Measurements from ENCODE around the gene GATAD2B.
"Not testable (repeated sequence)": the region's sequence is repeated elsewhere in the genome, so short reads cannot be mapped to it uniquely, and the experiment has no call there.

The GATAD2B gene

DNA sequence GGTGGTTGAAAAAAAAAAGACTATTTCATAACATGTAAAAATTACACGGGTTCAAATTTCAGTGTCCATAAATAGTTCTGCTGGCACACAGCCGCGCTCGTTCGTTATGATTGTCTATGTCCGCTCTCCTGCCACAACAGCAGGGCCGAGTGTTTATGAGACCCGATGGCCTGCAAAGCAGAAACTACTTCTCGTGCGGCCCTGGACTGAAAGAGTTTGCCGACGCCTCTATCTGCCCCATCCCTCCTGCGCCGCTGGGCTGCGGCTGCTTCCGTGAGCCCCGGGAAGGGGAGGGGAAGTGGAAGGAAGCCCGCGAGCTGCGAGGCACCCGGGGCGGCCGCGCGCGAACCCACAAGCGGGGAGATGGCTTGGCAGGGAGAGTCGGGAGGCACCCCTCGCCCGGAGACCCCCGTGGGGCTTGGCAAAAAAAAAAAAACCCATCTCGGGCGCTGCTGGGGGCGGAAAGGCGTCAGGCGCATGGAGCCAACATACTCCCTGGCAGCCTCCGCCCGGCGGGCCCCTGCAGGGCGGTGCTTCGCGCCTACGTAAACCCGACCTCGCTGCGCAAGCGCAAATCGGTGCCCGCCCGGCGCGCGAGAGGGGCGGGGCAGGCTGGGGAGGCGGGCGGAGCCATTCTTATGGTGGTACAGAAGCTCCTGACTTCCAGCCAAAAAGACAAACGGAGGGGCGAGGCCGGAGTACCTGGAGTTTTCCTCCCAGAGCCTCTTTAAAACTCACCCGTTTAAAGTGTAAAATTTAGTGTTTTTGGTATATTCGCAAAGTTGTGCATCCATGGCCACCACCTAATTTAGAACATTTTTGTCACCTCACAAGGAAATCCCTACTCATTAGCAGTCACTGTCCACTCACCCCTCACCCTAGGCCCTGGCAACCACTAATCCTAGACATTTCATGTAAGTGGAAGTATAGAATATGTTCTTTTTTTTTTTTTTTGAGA, 139.3 kb downstream of the GATAD2B start:
- H3K27me3 ChIP-seq (ENCODE audit: control insufficient read depth, insufficient read depth, low read length), result no peaks in the 10 kb centered on the region
- H3K4me1 ChIP-seq (ENCODE audit: control insufficient read depth, insufficient read depth, low read length), result peaks cover 20% of the 10 kb centered on the region
- peak overlapping the region; percentile 95 for H3K9ac ChIP-seq (ENCODE audit: low read length)
- no peaks in the 10 kb centered on the region for H3K36me3 ChIP-seq (ENCODE audit: control insufficient read depth, insufficient read depth, low read length)
- H3K9me3 ChIP-seq (ENCODE audit: control insufficient read depth, low read length), result no peaks in the 10 kb centered on the region
- peak overlapping the region; percentile 92 for H3K4me3 ChIP-seq (ENCODE audit: low read length)

DNA sequence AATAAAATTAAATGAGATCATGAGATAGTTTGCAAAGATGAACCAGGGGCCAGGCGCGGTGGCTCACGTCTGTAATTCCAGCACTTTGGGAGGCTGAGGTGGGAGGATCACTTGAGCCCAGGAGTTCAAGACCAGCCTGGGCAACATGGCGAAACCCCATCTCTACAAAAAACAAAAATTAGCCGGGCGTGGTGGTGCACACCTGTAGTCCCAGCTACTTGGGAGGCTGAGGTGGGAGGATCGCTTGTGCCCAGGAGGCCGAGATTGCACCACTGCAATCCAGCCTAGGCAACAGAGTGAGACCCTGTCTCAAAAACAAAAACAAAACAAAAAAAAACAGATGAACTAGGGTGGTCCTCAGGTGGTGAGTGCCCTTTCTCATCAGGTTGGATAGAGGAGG, 140.1 kb downstream of the GATAD2B start:
- H3K9ac ChIP-seq (ENCODE audit: low read length), result peak overlapping the region; percentile 95
- peak overlapping the region; percentile 92 for H3K4me3 ChIP-seq (ENCODE audit: low read length)

DNA sequence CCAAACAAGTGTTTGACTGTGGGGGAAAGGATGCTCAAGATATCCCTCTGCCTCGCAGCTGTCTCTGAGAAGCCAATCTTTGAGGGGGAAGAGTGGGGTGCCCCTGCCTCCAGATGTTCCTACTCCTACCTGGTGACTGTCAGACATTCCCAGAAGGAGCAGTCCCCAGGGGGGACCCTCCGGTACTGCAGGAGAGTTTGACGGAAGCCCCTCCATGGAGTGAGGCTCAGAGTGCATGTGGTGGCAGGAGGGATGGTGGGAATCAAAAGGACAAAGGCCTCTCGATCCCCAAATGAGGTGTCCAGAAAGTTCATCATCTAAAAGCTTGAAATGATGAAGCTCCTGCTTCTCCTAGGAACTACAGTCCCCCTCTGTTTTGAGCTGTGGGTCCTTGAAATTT, 142.2 kb downstream of the GATAD2B start:
- Histone ChIP-seq H3K4me3 (ENCODE audit: low read length) (no peak overlapping the region), H3K9ac (ENCODE audit: low read length) (no peak overlapping the region), H3K9me3 (ENCODE audit: control insufficient read depth, low read length) (no peaks in the 10 kb centered on the region), H3K4me1 (ENCODE audit: control insufficient read depth, insufficient read depth, low read length) (peaks cover 42% of the 10 kb centered on the region), H3K27me3 (ENCODE audit: control insufficient read depth, insufficient read depth, low read length) (no peaks in the 10 kb centered on the region), H3K36me3 (ENCODE audit: control insufficient read depth, insufficient read depth, low read length) (no peaks in the 10 kb centered on the region)

More for the DNA sequence above, 140.1 kb downstream of the GATAD2B start:
- H3K4me1 ChIP-seq (ENCODE audit: control insufficient read depth, insufficient read depth, low read length), result peaks cover 25% of the 10 kb centered on the region
- not testable (repeated sequence) for H3K9me3 ChIP-seq (ENCODE audit: control insufficient read depth, low read length); H3K36me3 ChIP-seq (ENCODE audit: control insufficient read depth, insufficient read depth, low read length); H3K27me3 ChIP-seq (ENCODE audit: control insufficient read depth, insufficient read depth, low read length)

DNA sequence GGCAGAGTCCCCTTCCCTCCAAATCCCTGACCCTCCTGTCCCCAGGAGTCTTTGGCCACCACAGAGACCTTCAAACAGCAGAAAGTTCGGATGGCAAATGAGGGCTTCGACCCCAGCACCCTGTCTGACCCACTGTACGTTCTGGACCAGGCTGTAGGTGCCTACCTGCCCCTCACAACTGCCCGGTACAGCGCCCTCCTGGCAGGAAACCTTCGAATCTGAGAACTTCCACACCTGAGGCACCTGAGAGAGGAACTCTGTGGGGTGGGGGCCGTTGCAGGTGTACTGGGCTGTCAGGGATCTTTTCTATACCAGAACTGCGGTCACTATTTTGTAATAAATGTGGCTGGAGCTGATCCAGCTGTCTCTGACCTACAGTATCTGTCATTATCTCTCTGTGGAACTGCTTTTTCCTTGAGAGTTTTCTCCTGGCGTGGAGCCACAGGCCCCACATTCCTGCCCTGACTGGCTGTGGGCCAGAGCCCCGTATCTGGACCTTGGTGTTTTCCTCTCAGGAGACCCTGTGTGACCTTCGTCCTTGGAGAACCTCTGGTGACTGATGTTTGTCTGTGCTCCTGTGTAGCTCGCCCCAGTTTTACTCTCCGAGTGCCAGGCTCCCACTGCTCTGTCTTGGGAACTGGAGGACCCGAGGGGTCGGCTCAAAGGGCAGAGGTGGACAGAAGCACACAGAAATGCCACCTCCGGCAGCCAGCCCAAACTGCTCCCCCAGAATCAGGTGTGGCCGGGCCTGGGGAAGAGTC, 142.8 kb downstream of the GATAD2B start:
- no peaks in the 10 kb centered on the region for H3K36me3 ChIP-seq (ENCODE audit: control insufficient read depth, insufficient read depth, low read length)
- no peak overlapping the region for H3K4me3 ChIP-seq (ENCODE audit: low read length)
- H3K9me3 ChIP-seq (ENCODE audit: control insufficient read depth, low read length), result no peaks in the 10 kb centered on the region
- H3K9ac ChIP-seq (ENCODE audit: low read length), result no peak overlapping the region
- H3K27me3 ChIP-seq (ENCODE audit: control insufficient read depth, insufficient read depth, low read length), result no peaks in the 10 kb centered on the region
- H3K4me1 ChIP-seq (ENCODE audit: control insufficient read depth, insufficient read depth, low read length), result peaks cover 42% of the 10 kb centered on the region

DNA sequence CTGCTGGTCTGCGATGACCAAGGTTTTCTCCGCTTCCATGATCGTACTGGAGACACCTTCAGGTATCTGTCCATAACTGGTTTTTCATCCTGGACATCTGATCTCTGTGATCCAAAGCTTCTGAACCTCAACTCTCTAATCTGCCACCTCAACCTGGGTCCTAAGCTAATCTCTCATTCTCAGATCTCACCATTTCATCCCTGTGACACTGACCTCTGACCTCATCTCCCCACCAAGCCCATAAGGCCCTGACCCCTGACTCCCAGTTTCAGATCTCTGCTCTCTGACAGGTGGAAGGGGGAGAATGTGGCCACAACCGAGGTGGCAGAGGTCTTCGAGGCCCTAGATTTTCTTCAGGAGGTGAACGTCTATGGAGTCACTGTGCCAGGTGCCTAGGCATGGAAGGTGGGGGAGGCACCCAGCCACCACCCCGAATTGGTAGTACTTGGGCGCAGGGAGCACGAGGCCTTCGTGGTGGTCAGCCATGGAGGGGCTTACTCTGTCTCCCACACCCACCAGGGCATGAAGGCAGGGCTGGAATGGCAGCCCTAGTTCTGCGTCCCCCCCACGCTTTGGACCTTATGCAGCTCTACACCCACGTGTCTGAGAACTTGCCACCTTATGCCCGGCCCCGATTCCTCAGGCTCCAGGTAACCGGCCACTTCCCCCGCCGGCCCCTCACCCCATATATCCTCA, 143.8 kb downstream of the GATAD2B start:
- H3K9ac ChIP-seq (ENCODE audit: low read length), result no peak overlapping the region
- peaks cover 42% of the 10 kb centered on the region for H3K4me1 ChIP-seq (ENCODE audit: control insufficient read depth, insufficient read depth, low read length)
- H3K36me3 ChIP-seq (ENCODE audit: control insufficient read depth, insufficient read depth, low read length), result no peaks in the 10 kb centered on the region
- H3K27me3 ChIP-seq (ENCODE audit: control insufficient read depth, insufficient read depth, low read length), result no peaks in the 10 kb centered on the region
- no peak overlapping the region for H3K4me3 ChIP-seq (ENCODE audit: low read length)
- no peaks in the 10 kb centered on the region for H3K9me3 ChIP-seq (ENCODE audit: control insufficient read depth, low read length)

DNA sequence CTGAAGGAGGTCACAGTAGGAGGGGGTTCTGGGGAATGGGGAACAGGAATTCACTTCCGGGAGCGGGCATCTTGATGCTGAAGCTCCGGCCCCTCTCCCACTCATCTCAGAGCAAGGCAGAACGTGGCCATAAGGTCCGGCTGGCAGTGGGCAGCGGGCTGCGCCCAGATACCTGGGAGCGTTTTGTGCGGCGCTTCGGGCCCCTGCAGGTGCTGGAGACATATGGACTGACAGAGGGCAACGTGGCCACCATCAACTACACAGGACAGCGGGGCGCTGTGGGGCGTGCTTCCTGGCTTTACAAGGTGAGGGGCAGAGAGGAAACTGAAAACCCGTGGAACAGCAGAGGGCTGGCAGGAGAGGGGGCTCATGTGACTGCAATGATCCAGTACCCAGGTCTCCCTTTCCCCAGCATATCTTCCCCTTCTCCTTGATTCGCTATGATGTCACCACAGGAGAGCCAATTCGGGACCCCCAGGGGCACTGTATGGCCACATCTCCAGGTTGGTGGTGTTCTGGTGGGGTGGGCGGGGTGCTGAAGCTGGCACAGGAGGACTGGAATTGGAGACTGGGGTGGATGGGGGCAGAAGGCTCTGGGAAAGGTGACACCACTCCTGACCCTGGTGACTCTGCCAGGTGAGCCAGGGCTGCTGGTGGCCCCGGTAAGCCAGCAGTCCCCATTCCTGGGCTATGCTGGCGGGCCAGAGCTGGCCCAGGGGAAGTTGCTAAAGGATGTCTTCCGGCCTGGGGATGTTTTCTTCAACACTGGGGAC, 144.5 kb downstream of the GATAD2B start:
- H3K9me3 ChIP-seq (ENCODE audit: control insufficient read depth, low read length), result no peaks in the 10 kb centered on the region
- no peaks in the 10 kb centered on the region for H3K27me3 ChIP-seq (ENCODE audit: control insufficient read depth, insufficient read depth, low read length)
- no peaks in the 10 kb centered on the region for H3K36me3 ChIP-seq (ENCODE audit: control insufficient read depth, insufficient read depth, low read length)
- H3K4me3 ChIP-seq (ENCODE audit: low read length), result no peak overlapping the region
- peak overlapping the region; percentile 11 for H3K9ac ChIP-seq (ENCODE audit: low read length)
- peaks cover 42% of the 10 kb centered on the region for H3K4me1 ChIP-seq (ENCODE audit: control insufficient read depth, insufficient read depth, low read length)

DNA sequence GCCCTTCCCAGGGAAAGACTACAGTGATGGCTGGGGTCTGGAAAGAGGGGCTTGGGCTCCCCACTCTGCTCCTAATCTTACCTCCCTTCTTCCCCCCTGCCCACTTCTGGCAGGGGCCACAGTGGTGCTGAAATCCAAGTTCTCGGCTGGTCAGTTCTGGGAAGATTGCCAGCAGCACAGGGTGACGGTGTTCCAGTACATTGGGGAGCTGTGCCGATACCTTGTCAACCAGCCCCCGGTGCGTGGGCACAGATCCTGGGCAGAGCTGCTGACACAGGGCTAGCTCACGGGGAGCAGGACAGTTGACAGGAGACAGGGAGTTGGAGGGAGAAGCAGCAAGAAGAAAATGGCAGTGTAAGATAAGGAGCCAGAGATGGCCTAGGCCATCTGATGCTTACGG, 145.1 kb downstream of the GATAD2B start:
- H3K36me3 ChIP-seq (ENCODE audit: control insufficient read depth, insufficient read depth, low read length), result no peaks in the 10 kb centered on the region
- H3K4me3 ChIP-seq (ENCODE audit: low read length), result no peak overlapping the region
- H3K4me1 ChIP-seq (ENCODE audit: control insufficient read depth, insufficient read depth, low read length), result peaks cover 37% of the 10 kb centered on the region
- H3K9me3 ChIP-seq (ENCODE audit: control insufficient read depth, low read length), result no peaks in the 10 kb centered on the region
- H3K9ac ChIP-seq (ENCODE audit: low read length), result peak overlapping the region; percentile 11
- no peaks in the 10 kb centered on the region for H3K27me3 ChIP-seq (ENCODE audit: control insufficient read depth, insufficient read depth, low read length)

DNA sequence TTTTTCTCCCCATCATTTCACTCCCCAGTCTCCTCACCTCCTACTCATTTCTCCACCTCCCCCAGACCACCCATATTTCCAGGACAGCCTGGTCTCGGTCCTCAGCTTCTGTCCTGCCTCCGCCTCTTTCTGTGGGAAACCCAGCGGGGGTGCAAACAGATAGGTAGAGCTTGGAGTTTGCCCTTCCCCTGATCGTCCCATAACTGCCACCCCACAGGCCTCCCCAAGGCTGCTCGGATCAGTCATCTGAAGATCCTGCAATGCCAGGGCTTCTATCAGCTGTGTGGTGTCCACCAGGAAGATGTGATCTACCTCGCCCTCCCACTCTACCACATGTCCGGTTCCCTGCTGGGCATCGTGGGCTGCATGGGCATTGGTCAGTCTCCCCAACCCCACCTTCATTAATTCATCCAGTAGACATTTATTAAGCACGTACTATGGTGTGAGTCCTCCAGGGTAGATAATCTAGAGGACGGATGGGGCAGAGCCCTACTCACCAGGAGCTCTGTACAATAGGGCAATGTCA, 145.9 kb downstream of the GATAD2B start:
- no peaks in the 10 kb centered on the region for H3K9me3 ChIP-seq (ENCODE audit: control insufficient read depth, low read length)
- no peaks in the 10 kb centered on the region for H3K36me3 ChIP-seq (ENCODE audit: control insufficient read depth, insufficient read depth, low read length)
- H3K9ac ChIP-seq (ENCODE audit: low read length), result peak overlapping the region; percentile 11
- H3K27me3 ChIP-seq (ENCODE audit: control insufficient read depth, insufficient read depth, low read length), result no peaks in the 10 kb centered on the region
- peaks cover 37% of the 10 kb centered on the region for H3K4me1 ChIP-seq (ENCODE audit: control insufficient read depth, insufficient read depth, low read length)
- H3K4me3 ChIP-seq (ENCODE audit: low read length), result peak overlapping the region; percentile 15

DNA sequence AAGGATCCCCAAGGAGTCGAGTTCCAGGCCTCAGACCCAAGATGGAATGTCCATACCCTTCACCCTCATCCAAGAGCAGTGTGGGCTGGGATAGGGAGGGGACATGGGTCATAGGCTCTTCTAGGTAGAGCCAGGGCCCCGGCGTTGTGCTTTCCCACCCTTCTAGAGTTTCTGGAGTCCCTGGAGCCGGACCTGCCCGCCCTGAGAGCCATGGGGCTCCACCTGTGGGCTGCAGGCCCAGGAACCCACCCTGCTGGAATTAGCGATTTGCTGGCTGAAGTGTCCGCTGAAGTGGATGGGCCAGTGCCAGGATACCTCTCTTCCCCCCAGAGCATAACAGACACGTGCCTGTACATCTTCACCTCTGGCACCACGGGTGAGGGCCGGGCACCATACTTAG, 146.4 kb downstream of the GATAD2B start:
- Histone ChIP-seq H3K9ac (ENCODE audit: low read length) (peak overlapping the region; percentile 56), H3K27me3 (ENCODE audit: control insufficient read depth, insufficient read depth, low read length) (no peaks in the 10 kb centered on the region), H3K4me1 (ENCODE audit: control insufficient read depth, insufficient read depth, low read length) (peaks cover 37% of the 10 kb centered on the region), H3K36me3 (ENCODE audit: control insufficient read depth, insufficient read depth, low read length) (no peaks in the 10 kb centered on the region), H3K9me3 (ENCODE audit: control insufficient read depth, low read length) (no peaks in the 10 kb centered on the region), H3K4me3 (ENCODE audit: low read length) (peak overlapping the region; percentile 49)

DNA sequence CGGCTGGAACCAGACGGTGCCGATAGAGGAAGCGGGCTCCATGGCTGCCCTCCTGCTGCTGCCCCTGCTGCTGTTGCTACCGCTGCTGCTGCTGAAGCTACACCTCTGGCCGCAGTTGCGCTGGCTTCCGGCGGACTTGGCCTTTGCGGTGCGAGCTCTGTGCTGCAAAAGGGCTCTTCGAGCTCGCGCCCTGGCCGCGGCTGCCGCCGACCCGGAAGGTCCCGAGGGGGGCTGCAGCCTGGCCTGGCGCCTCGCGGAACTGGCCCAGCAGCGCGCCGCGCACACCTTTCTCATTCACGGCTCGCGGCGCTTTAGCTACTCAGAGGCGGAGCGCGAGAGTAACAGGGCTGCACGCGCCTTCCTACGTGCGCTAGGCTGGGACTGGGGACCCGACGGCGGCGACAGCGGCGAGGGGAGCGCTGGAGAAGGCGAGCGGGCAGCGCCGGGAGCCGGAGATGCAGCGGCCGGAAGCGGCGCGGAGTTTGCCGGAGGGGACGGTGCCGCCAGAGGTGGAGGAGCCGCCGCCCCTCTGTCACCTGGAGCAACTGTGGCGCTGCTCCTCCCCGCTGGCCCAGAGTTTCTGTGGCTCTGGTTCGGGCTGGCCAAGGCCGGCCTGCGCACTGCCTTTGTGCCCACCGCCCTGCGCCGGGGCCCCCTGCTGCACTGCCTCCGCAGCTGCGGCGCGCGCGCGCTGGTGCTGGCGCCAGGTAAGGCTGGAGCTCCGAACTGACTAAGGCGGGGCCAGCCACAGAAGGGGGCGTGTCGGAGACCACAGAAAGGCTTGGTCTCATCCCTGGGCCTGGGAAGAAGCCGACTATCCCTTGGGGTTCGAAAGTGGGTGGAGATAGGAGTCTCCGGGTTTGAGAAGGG, 147.1 kb downstream of the GATAD2B start:
- peak overlapping the region; percentile 56 for H3K9ac ChIP-seq (ENCODE audit: low read length)
- no peaks in the 10 kb centered on the region for H3K27me3 ChIP-seq (ENCODE audit: control insufficient read depth, insufficient read depth, low read length)
- peak overlapping the region; percentile 49 for H3K4me3 ChIP-seq (ENCODE audit: low read length)
- peaks cover 31% of the 10 kb centered on the region for H3K4me1 ChIP-seq (ENCODE audit: control insufficient read depth, insufficient read depth, low read length)
- no peaks in the 10 kb centered on the region for H3K9me3 ChIP-seq (ENCODE audit: control insufficient read depth, low read length)
- no peaks in the 10 kb centered on the region for H3K36me3 ChIP-seq (ENCODE audit: control insufficient read depth, insufficient read depth, low read length)

Data from mucosa of stomach (tissue), 1 donor.